Neural cell (in vitro differentiated cells): ENCODE results near the gene NFE2L1. TPM values are rescaled to one million over a fixed set of nuclear protein-coding genes. Genes with fewer than 3 reads are reported as not detected.

Experiments used
- H2AFZ ChIP-seq: fragments of 200-600, 300-800 bp; sonication (generic), shearing (Covaris generic); 2 replicates; pipeline ENCODE4 v1.6.0; 2014; ENCODE audit warnings: low read depth, mild to moderate bottlenecking, antibody characterized with exemption, low read length, moderate library complexity
- H3F3A ChIP-seq: fragments of 200-600 bp; shearing (Covaris generic); 2 replicates; pipeline ENCODE4 v1.6.1; 2016; ENCODE audit warnings: mild to moderate bottlenecking, moderate library complexity, mixed read lengths, antibody characterized with exemption, low read length; ENCODE audit not compliant: insufficient read depth, poor library complexity, severe bottlenecking
- H3K27ac ChIP-seq: fragments of 200-600, 300-800 bp; sonication (generic), shearing (Covaris generic); 2 replicates; pipeline ENCODE4 v1.5.1; 2014; ENCODE audit warnings: mild to moderate bottlenecking, low read length, moderate library complexity
- H3K27me3 ChIP-seq: fragments of 300-800, 200-600 bp; sonication (generic), shearing (Covaris generic); 2 replicates; pipeline ENCODE4 v1.6.0; 2014; ENCODE audit warnings: mild to moderate bottlenecking, low read depth, low read length, moderate library complexity; ENCODE audit not compliant: insufficient read depth
- H3K36me3 ChIP-seq: fragments of 300-800, 200-600 bp; sonication (generic), shearing (Covaris generic); 2 replicates; pipeline ENCODE4 v1.5.1; 2014; ENCODE audit warnings: mild to moderate bottlenecking, antibody characterized with exemption, low read length, moderate library complexity; ENCODE audit not compliant: insufficient read depth
- H3K4me2 ChIP-seq: fragments of 300-800, 200-600 bp; sonication (generic), shearing (Covaris generic); 2 replicates; pipeline ENCODE4 v1.6.0; 2014; ENCODE audit warnings: mild to moderate bottlenecking, low read length
- H3K4me3 ChIP-seq: fragments of 300-800, 200-600 bp; sonication (generic), shearing (Covaris generic); 2 replicates; pipeline ENCODE4 v1.5.1; 2014; ENCODE audit warnings: mild to moderate bottlenecking, low read length, moderate library complexity
- H3K79me2 ChIP-seq: fragments of 200-600 bp; shearing (Covaris generic); replicated peaks from 2 replicates; pipeline ENCODE4 v1.6.0; 2014; ENCODE audit warnings: mild to moderate bottlenecking, low read length, moderate library complexity; ENCODE audit not compliant: insufficient read depth
- H3K9ac ChIP-seq: fragments of 300-800, 200-600 bp; sonication (generic), shearing (Covaris generic); 2 replicates; pipeline ENCODE4 v1.6.1; 2016; ENCODE audit warnings: mild to moderate bottlenecking, low read length, mixed read lengths
- H3K9me2 ChIP-seq: fragments of 200-600 bp; shearing (Covaris generic); 2 replicates; pipeline ENCODE4 v1.6.1; 2016; ENCODE audit warnings: mild to moderate bottlenecking, low read length, mixed read lengths; ENCODE audit not compliant: insufficient read depth
- H3K9me3 ChIP-seq: fragments of 200-600, 300-800 bp; sonication (generic), shearing (Covaris generic); 2 replicates; pipeline ENCODE4 v1.6.1; 2016; ENCODE audit warnings: mild to moderate bottlenecking, mixed run types, low read length, moderate library complexity, mixed read lengths
- H4K20me1 ChIP-seq: fragments of 200-600 bp; shearing (Covaris generic); 2 replicates; pipeline ENCODE4 v1.6.1; 2016; ENCODE audit warnings: mild to moderate bottlenecking, mixed run types; ENCODE audit not compliant: insufficient read depth
- CTCF ChIP-seq: fragments of 450-650 bp; IDR thresholded peaks from 2 replicates; pipeline ENCODE4 v1.5.1; 2014; ENCODE audit warnings: antibody characterized with exemption, mild to moderate bottlenecking, moderate library complexity; ENCODE audit not compliant: poor library complexity, severe bottlenecking
- EP300 ChIP-seq: fragments of 450-650 bp; conservative IDR thresholded peaks from 2 replicates; pipeline ENCODE4 v1.6.1; 2014; ENCODE audit warnings: antibody characterized with exemption, mild to moderate bottlenecking, moderate library complexity; ENCODE audit not compliant: poor library complexity, severe bottlenecking
- EZH2 ChIP-seq: fragments of 200-600, 300-800 bp; shearing (Covaris generic), sonication (generic); IDR thresholded peaks from 2 replicates; pipeline ENCODE4 v1.6.1; 2014; ENCODE audit warnings: antibody characterized with exemption, low read length, borderline replicate concordance, mild to moderate bottlenecking; ENCODE audit not compliant: insufficient read depth, poor library complexity, severe bottlenecking
- MXI1 ChIP-seq: fragments of 450-650 bp; conservative IDR thresholded peaks from 2 replicates; pipeline ENCODE4 v1.6.1; 2014; ENCODE audit warnings: antibody characterized with exemption, mild to moderate bottlenecking; ENCODE audit not compliant: poor library complexity, severe bottlenecking
- POLR2AphosphoS5 ChIP-seq: IDR thresholded peaks from 2 replicates; pipeline ENCODE4 v1.6.1; 2012
- RAD21 ChIP-seq: fragments of 450-650 bp; conservative IDR thresholded peaks from 2 replicates; pipeline ENCODE4 v1.6.1; 2014; ENCODE audit warnings: antibody characterized with exemption, mild to moderate bottlenecking, moderate library complexity
- REST ChIP-seq: IDR thresholded peaks from 2 replicates; pipeline ENCODE4 v1.6.1; 2012; ENCODE audit warnings: borderline replicate concordance
- SMC3 ChIP-seq: fragments of 450-650 bp; conservative IDR thresholded peaks from 2 replicates; pipeline ENCODE4 v1.6.1; 2014; ENCODE audit warnings: antibody characterized with exemption, mild to moderate bottlenecking, moderate library complexity; ENCODE audit not compliant: poor library complexity
- TAF1 ChIP-seq: IDR thresholded peaks from 2 replicates; pipeline ENCODE4 v1.6.1; 2012; ENCODE audit warnings: low read depth
- polyA plus RNA-seq: library from polyadenylated mRNA; depleted of rRNA; stranded (reverse); fragments of >200 nt; gene quantifications from 2 replicates; pipeline ENCODE4 v1.2.3, GENCODE V29; 2014

Gene NFE2L1
- polyA plus RNA-seq, 1 donor from 2014 or later = 48.4 TPM

- Histone ChIP-seq H3K27me3 (peaks cover 38% of the 10 kb centered on the region), H3K79me2 (no peaks in the 10 kb centered on the region), H2AFZ (no peak overlapping the region), H3K4me3 (no peak overlapping the region), H4K20me1 (no peaks in the 10 kb centered on the region), H3K27ac (no peak overlapping the region), H3K9ac (no peak overlapping the region), H3F3A (no peaks in the 10 kb centered on the region), H3K9me3 (no peaks in the 10 kb centered on the region), H3K9me2 (no peaks in the 10 kb centered on the region), H3K4me2 (no peak overlapping the region), H3K36me3 (no peaks in the 10 kb centered on the region)
- TF ChIP-seq EZH2 (peak; percentile 69), CTCF (no peak)
These were observed 10.3 kb upstream of the NFE2L1 start for GRCh38 chr17:48037838-48038323.

- H3K27me3 ChIP-seq = peaks cover 38% of the 10 kb centered on the region
- no peaks in the 10 kb centered on the region for H3K79me2 ChIP-seq
- no peak overlapping the region for H2AFZ ChIP-seq
- H4K20me1 ChIP-seq = no peaks in the 10 kb centered on the region
- TF ChIP-seq CTCF (no peak), MXI1 (no peak)
- H3F3A ChIP-seq = no peaks in the 10 kb centered on the region
- no peaks in the 10 kb centered on the region for H3K9me3 ChIP-seq
- no peak overlapping the region for H3K4me3 ChIP-seq
- H3K27ac ChIP-seq = no peak overlapping the region
- no peaks in the 10 kb centered on the region for H3K36me3 ChIP-seq
- no peaks in the 10 kb centered on the region for H3K9me2 ChIP-seq
- H3K4me2 ChIP-seq = no peak overlapping the region
- H3K9ac ChIP-seq = no peak overlapping the region
These were observed 9.5 kb upstream of the NFE2L1 start for GRCh38 chr17:48038687-48039086.

GRCh38 chr17:48043176-48043575 lies 5.0 kb upstream of the NFE2L1 start:
- Histone ChIP-seq H3K9me3 (no peaks in the 10 kb centered on the region), H2AFZ (no peak overlapping the region), H3K27me3 (peaks cover 13% of the 10 kb centered on the region), H3K27ac (no peak overlapping the region), H3K36me3 (no peaks in the 10 kb centered on the region), H3F3A (no peaks in the 10 kb centered on the region), H3K9me2 (no peaks in the 10 kb centered on the region), H3K9ac (no peak overlapping the region), H3K4me3 (no peak overlapping the region), H3K79me2 (peaks cover 11% of the 10 kb centered on the region), H4K20me1 (no peaks in the 10 kb centered on the region), H3K4me2 (no peak overlapping the region)
- TF ChIP-seq EZH2 (no peak), MXI1 (no peak), TAF1 (no peak), CTCF (no peak), REST (no peak), POLR2AphosphoS5 (no peak), EP300 (no peak), RAD21 (no peak), SMC3 (no peak)
